Inflammatory macrophage treated with lipopolysaccharide for 4 hours (primary cell): ENCODE data around the gene TCF7L1.
"Not testable (repeated sequence)": the region's sequence is repeated elsewhere in the genome, so short reads cannot be mapped to it uniquely, and the experiment has no call there.

ENCODE experiments used
- DNase-seq: peaks from one replicate; pipeline ENCODE4 v3.0.0-alpha.2; 2020

Gene TCF7L1

DNA sequence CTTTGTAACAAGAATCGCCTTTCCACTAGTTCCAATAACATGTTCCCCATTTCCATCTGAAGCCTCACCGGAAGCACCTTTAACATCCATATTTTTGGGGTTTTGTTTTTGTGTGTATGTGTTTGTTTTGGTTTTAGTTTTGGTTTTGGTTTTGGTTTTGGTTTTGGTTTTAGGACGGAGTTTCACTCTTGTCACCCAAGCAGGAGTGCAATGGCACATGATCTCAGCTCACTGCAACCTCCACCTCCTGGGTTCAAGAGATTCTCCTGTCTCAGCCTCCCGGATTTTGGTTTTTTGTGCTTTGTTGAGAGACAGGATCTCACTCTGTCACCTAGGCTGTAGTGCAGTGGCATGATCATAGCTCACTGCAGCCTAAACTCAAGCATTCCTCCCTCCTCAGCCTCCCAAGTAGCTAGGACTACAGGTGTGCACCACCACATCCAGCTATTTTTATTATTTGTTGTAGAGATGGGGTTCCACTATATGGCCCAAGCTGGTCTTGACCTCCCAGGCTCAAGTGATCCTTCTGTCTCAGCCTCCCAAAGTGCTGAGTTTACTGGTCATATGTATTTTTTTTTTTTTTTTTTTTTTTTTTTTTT lies 158.3 kb downstream of the TCF7L1 start:
- peak; percentile 81 for DNase-seq

GRCh38 chr2:85302121-85302520 lies 168.9 kb downstream of the TCF7L1 start:
- DNase-seq = no peak

DNA sequence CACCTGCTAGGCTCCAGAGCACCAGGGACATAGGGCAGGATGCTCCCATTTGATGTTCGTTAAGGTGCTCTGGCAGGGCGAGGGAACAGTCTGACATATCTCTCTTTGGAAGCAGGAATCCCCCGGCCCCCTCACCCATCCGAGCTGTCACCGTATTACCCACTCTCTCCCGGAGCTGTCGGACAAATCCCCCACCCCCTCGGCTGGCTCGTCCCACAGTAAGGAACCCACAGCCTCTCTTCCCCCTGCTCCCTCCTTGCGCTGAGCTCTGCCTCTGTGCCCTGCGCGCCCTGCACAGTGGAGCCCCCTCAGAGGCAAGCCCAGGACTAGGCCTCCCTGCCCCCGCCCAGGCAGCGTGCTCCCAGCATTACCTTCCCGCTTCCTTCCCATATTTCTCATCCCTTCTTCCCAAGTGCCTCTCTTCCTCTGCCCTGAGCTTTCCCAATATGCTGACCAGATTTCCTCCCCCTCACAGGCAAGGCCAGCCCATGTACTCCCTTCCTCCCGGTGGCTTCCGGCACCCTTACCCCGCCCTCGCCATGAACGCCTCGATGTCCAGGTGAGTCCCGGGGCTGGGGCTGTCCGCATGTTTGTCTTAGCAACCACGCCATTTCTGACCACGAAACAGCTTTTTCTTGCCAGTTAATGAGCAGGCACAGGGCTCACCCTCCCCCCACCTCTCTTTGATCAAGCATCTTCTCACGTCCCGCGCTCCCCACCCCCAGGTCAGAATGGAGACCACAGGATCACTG lies 170.8 kb downstream of the TCF7L1 start:
- DNase-seq = no peak

DNA sequence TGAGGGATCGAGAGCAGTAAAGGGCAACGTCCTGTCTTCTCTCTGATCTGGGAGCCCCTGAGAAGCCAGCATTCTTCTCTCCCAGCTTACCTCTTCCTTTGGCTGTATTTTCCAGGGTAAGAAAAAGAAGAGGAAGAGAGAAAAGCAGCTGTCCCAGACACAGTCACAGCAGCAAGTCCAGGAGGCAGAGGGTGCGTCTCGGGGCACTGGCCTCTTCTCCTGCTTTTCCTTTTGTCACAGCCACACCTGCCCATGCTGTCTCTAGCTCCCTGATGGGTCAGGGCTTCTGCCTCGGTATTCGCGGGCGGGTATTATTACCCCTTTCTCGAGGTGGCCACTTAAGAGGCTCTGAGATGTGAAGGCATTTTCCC lies 174.3 kb downstream of the TCF7L1 start:
- no peak for DNase-seq

GRCh38 chr2:85308201-85308600 lies 175.0 kb downstream of the TCF7L1 start:
- no peak for DNase-seq

GRCh38 chr2:85308896-85309555 lies 175.8 kb downstream of the TCF7L1 start:
- no peak for DNase-seq

DNA sequence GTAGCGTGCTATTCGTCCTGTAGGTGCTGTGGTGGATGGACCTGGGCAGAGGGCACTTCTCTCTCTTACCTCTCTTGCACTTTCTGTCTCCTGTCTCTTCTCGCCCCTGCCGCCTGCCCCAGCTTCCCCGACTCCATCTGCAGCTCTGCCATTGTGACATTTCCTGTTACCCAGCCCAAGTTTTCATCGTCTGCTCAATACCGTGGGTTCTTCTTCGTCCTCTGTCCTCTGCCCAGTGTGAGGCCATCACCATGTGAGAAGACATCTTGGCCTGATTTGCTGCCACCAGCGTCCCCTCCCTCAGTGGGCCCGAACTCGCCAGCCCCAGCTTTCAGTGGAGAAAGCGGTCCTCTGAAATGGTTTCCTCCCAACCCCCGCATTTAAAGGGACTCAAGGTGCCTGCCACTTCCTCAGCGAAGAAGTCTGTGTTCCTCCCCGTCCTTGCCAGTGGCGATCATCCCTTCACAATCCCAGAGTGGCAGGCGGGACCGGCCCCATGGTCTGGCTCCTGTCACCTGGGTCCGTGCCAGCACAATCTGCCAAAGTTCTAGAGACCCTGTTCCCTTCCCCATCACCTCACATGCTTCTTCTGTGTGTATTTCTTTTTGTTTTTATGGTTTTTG lies 176.6 kb downstream of the TCF7L1 start:
- peak; percentile 33 for DNase-seq

DNA sequence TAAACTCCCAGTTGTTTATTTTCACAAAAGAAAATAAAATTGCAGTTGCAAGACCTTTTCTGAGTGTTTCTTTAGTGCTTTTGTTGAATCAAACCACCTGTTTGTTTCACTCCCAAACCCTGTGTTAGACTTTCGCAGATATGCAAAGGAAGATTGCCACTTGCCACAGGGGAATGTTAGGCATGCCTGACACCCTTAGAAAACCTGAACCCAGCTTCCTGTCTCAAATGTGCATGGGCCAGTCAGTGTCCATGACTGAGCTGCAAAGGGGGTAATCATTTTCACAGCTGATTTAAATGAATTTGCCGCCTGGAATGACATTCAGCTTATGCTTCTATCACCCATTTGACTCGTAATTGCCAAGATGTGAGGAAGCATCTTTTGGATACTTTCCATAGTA lies 177.1 kb downstream of the TCF7L1 start:
- no peak for DNase-seq

DNA sequence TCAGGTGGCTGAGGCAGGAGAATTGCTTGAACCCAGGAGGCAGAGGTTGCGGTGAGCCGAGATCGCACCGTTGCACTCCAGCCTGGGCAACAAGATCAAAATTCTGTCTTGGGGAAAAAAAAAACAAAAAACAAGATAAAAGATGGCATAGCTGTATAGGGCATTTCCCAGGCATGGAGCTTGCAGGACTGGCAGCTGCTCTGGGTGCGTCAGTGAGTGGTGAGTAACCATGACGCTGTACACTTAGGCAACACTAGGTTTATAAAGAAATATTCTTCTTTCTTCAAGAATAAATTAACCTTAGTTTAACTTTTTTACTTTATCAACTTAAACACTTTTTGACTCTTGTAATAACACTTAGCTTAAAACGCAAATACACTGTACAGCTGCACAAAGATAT lies 179.2 kb downstream of the TCF7L1 start:
- DNase-seq = peak; percentile 46

GRCh38 chr2:85314884-85315242 lies 181.7 kb downstream of the TCF7L1 start:
- DNase-seq = no peak

DNA sequence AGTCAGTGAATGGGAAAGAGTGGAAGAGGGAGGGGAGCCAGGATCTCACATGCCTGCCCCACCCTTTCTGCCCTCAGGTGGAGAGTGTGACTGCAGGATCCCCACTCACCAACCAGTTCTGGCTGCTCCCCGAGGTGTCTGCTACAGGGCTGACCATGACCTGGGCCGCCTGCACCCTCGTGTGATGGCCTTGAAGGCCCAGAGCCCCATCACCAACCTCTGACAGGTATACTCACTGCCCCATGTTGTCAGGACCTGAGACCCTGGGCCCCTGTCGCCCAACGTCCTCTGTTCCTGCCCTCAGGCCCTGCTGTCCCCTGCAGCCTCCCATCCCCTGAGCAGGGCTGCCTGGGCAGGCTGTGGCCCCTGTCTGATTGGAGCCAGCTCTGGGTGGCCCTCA lies 182.7 kb downstream of the TCF7L1 start:
- DNase-seq = not testable (repeated sequence)

GRCh38 chr2:85318222-85319074 lies 185.3 kb downstream of the TCF7L1 start:
- peak; percentile 97 for DNase-seq

GRCh38 chr2:85319796-85320195 lies 186.6 kb downstream of the TCF7L1 start:
- DNase-seq = peak; percentile 72

DNA sequence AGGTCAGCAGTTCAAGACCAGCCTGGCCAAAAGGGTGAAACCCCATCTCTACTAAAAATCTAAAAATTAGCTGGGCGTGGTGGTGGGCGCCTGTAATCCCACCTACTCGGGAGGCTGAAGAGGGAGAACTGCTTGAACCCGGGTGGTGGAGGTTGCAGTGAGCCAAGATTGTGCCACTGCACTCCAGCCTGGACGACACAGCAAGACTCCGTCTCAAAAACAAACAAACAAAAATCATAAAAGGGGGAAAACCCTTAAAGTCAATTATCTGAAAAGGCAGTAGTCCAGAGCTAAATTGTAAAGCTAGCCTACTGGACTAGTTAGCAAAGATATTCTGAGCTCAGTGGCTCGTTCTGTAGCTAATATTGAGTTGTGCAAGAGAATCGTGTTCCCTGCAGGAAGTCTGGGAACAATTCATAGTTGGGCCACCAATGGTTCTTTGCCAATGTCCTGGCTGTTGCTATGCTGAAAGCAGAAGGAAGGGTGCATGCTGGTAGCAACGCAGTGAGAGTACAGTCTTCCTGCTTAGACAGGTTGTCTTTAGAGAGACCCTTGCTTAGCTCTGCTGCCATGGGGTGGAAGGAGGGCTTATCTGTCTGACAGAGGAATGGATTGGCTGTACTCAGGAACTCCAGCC lies 190.3 kb downstream of the TCF7L1 start:
- no peak for DNase-seq

GRCh38 chr2:85323988-85324367 lies 190.8 kb downstream of the TCF7L1 start:
- DNase-seq = not testable (repeated sequence)

GRCh38 chr2:85324639-85325465 lies 191.7 kb downstream of the TCF7L1 start:
- peak; percentile 77 for DNase-seq

DNA sequence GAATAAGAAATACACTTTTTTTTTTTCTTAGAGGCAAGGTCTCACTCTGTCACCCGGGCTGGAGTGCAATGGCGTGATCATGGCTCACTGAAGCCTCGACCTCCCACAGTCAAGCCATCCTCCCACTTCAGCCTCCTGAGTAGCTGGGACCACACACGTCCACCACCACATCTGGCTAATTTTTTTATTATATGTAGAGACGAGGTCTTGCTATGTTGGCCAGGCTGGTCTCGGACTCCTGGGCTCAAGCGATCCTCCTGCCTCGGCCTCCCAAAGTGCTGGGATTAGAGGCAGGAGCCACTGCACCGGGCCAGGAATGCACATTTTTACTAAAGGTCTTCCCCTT lies 192.2 kb downstream of the TCF7L1 start:
- DNase-seq = no peak

- peak; percentile 91 for DNase-seq
Observed at GRCh38 chr2:85326406-85327159, 193.4 kb downstream of the TCF7L1 start.

GRCh38 chr2:85327160-85327821 lies 194.1 kb downstream of the TCF7L1 start:
- DNase-seq = peak; percentile 41
